Endothelial cell of hepatic sinusoid (primary cell): Measurements from ENCODE around the gene MINDY4.

ENCODE experiments used
- in situ Hi-C: cut with HindIII; loops from 2 replicates; pipeline ENCODE4 v1.10.0; 2017; ENCODE audit warnings: low sequenced_read_pairs

MINDY4 gene

DNA sequence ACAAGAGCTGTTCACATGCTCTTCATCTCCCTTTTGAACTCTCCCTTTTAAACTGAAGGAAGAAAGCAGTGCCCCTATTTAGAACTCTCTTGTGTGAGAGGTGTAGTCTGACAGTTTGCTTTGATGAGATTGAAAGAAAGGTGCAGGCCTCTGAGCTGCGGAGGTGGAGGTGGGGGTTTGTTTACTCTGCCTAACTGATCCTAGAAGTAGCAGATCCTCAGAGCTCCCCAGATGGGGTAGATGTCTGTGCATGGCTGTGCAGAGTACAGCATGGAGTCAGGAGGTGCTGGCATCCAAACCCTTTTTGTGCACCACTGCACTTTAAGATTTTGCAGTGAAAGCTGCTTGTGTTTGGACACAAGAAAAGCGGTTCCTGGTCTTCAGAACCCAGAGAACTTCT lies 58.3 kb downstream of the MINDY4 start:
- in situ Hi-C loops = no loop called here

DNA sequence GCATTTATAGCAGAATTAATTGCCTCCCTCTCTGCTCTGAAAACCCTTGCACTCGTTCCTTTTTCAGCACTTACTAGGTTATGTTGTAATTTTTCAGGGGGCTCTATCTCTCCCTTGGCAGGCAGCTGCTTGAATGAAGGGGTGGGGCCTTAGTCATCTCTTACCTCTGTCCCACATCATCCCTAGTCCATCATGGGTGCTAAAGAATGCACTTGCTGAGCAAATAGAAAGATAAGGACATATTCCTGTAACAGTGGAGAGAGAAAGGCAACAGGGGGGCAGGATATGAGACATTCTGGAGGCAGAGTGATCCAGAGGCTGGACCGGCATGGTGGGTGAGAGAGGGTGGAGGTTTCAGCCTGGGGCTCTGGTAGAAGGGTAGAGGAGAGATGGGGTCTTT lies 60.0 kb downstream of the MINDY4 start:
- in situ Hi-C loops = loop anchor here (5.0 kb wide), 1 partner anchor 34 kb away; no protein-coding TSS in a partner anchor

DNA sequence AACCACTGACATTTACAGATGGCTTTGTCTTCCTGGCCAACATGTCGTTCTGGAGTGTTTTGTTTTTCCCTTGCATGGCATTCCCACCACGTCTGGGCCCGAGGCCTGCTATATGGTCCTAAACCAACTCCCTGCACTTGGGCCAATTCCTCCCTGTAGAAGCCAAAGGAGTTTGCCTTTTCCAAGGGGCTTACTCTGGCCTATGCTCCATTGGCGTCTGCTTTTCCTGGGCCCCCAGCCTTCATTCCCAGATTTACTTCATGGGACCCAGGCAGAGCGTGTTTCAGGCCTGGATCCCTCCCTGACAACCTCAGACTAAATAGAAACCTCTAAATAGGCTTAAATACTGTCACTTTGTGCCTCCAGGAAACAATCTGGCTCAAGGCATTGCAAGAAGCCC lies 60.7 kb downstream of the MINDY4 start:
- in situ Hi-C loops = loop anchor here (5.0 kb wide), 1 partner anchor 35 kb away; no protein-coding TSS in a partner anchor

DNA sequence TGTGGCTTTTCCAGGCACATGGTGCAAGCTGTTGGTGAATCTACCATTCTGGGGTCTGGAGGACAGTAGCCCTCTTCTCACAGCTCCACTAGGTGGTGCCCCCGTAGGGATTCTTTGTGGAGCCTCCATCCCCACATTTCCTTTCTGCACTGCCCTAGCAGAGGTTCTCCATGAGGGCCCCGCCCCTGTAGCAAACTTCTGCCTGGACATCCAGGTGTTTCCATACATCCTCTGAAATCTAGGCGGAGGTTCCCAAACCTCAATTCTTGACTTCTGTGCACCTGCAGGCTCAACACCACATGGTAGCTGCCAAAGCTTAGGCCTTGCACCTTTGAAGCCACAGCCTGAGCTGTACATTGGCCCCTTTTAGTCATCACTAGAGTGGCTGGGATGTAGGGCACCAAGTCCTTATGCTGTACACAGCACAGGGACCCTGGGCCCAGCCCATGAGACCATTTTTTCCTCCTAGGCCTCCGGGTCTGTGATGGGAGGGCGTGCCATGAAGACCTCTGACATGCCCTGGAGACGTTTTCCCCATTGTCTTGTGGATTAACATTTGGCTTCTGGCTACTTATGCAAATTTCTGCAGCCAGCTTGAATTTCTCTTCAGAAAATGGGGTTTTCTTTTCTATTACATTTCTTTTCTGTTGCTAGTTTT lies 62.9 kb downstream of the MINDY4 start:
- in situ Hi-C loops = loop anchor here (5.0 kb wide), 1 partner anchor 37 kb away; no protein-coding TSS in a partner anchor

DNA sequence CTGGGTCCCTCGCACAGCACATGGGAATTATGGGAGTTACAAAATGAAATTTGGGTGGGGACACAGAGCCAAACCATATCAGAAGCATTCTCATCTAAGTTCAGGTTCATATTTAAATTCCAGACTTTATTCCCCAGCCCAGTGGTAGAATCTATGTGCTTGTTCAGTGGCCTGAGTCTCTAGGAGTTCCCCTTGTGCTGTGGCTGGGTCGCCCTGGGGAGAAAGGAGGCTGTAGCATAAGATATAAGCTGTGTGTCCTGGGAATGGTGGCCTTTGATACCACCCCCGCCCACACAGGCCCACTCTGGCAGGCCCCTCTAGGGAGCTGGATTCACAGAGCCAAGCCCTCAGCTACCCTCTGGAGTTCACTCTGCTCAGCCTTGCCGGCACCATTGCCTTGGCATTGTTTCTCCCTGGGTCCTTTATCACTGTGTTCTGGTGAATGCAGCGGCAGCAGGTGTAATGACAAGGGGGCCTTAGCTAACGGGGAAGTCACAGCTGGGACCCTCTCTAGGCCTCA lies 64.2 kb downstream of the MINDY4 start:
- in situ Hi-C loops = no loop called here

DNA sequence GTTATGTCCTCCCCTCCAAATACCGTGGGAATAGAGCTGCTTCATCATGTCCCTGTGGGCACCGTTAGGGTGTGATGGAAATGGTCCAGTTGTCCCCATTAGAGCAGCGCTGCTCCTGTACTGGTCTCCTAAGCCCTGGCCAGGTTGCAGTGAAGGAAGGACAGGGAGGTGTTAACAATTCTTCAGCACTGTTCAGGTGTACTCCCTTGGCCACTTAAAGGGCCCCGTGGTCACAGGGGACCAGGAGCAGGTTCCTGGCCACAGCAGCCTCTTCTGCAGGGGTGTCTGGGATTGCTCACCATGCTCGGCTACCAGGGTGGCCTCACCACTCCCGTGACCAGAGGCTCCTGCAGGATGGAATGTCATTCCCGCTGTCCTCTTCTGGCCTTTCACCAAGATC lies 65.8 kb downstream of the MINDY4 start:
- in situ Hi-C loops = no loop called here

DNA sequence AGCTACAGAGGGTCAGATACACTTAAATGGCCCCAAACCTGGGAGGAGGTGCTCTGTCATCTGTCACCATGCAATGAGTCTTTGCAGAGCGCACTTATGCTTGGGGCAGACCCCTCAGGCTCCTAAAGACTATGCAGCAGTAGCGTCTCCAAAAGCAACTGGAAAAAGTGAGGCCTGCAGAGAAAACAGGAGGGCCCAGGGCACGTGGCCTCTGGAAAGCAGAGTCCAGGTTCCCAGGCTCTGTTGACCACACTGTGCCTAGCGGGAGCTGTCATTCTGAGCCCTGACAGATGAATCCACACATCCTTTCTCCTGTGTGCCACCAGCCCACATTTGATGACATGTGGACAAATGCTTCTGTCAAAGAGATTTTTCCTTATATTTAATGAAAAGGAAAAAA lies 66.4 kb downstream of the MINDY4 start:
- in situ Hi-C loops = no loop called here

DNA sequence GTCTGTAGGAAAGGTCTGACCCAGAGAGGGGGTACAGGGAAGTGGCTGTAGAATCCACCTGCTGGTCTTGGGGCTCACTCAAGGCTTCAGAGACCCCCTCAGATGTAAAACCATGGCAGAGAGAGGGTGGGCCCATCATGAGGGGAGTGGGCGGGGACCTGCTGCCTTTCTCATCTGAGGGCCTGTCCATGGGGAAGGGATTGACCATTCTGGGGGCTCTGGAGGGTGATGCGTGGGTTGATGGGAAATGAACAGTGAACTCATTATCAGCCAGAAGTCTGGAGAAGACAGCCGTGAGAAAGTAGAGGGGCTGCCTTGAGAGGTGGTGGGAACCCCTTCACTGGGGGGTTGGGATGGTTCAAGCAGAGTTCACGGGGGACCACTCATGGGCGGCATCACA lies 66.8 kb downstream of the MINDY4 start:
- in situ Hi-C loops = no loop called here

DNA sequence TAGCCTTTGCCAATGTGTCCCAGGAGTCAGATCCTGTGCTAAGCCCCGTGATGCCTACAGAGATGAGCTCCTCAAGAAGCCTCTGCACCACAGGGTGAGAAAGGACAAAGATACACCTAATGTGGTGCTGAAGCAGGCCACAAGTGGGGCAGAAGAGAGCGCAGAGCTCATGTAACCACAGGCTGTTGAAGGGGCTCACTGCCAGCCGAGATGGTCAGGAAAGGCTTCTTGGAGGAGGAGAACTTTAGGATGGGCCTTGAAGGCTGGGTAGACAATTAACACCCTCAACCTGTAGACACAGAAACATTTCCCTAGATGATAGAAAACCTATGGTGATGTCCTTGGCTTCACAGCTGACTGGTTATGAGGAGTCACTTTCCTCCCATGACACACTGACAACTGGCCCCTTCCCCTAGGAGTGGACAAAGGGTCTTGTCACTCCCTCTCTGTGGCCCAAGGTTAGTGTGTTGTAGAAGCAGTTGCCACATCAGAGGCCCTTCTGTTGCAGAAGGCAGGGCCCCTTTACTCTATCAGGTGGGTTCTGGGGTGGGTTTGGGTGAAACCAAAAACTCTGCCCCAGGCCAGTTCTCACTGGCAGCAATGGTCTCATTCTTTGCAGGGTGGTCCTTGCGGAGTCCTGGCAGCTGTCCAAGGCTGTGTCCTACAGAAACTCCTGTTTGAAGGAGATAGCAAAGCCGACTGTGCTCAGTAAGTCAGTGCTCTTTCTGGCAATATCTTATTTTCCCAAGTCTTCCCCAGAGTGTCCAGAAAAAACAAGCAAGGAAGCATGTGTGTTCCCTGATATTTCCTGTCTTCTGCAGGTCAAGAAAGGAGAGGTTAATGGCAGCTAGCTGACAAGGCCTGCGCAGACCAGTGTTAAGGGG lies 69.2 kb downstream of the MINDY4 start:
- in situ Hi-C loops = no loop called here

DNA sequence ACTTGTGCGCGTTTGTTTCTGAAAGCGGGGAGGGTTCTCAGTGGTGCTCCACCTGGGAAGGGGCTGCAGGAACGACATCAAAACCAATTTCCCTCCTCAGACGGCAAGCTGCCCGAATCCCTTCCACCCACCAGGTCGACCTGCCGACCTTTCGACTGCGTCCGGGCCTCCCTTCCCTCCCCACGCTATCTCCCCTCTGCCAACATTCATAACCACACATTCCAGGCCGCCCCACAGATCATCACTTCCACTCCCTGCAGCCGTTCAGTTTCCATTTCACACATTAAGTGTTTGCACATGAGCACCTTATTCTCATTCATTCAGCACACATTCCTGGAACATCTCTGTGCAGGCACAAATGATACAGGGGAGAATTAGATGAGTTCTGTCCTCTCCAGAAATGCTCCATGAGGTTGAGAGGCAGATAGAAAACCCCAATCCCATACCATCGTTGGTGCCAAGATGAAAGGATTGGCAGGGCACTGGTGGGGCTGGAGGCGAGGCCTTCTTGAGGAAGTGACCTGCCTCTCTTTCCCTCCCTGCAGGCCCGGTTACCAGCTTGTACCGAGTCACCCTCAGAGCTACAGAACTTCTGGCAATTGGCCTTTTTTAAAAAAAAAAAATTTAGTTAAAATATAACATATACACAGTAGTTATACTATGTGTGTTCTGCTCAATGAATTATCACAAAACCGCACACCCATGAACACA lies 70.0 kb downstream of the MINDY4 start:
- in situ Hi-C loops = no loop called here

DNA sequence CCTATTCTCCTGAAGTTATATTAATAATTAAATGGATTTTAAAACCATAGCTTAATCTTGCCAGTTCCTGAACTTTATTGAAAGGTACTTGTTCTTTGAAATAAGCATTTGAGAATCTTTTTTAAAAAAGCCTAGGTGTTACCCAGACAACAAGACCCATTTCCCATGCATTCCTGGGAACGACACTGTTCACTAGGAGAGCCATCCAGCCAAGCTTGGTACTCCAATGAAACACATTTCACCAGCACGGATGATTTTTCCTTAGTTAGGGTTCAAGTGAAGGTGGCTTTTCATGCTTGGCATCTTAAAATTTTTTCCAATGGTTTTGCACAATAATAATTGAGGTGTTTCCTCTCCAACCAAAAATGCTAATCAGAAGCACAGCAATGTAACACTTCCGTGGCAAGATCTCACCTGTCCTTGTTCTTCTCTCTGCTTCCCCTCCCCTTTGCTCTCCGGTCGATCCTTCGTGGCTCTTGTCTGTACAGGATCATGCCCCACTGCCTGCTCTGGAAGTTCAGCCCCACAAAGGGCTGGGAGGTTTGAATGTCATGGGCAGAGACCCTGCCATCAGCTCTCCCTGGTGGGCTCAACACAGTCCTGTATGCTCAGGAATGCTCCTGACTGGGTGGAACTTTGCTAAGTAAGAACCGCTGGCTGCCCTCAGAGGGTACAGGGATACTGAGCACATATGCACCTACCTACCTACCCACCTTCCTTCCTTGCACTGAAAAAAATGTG lies 70.8 kb downstream of the MINDY4 start:
- in situ Hi-C loops = no loop called here

DNA sequence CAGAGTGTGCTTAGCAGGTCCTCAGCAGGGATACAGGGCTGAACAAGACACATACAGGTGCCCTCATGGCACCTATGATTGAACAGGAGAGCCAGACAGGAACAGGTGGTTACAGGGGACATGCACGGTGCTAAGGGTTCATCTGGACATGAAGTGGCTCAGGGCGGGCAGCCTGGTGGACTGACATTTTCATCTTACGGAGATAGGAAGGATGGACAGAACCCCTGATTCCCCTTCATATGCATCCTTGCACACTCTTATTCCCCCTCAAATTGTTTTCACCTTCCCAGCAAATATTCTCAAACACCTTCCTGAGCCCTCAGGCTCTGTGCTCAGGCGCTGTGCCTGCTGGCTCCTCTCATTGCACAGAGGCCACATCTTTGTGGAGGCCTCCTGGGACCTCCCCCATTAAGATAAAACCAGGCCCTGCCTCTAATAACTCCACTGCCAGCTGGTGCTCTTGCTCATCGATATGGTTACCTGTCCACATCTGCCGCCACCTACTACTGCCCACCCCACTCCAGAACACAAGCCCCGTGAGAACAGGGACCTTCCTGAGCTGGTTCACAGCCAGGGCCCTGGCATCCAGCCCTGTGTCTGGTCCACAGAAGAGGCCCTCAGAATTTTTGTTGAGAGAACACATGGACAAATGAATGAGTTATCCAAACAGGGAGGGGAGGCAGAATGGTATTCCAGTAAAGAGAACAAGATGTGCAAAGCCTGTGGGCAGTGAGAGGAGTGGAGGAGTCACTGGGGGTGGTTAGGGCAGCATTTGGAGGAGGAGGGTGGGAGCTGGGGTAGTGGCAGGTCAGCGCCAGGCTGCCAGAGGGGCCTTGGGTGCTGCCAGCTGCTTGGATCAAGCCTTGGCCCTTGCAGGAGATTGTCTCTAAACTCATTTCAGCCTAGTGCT lies 71.6 kb downstream of the MINDY4 start:
- in situ Hi-C loops = no loop called here

DNA sequence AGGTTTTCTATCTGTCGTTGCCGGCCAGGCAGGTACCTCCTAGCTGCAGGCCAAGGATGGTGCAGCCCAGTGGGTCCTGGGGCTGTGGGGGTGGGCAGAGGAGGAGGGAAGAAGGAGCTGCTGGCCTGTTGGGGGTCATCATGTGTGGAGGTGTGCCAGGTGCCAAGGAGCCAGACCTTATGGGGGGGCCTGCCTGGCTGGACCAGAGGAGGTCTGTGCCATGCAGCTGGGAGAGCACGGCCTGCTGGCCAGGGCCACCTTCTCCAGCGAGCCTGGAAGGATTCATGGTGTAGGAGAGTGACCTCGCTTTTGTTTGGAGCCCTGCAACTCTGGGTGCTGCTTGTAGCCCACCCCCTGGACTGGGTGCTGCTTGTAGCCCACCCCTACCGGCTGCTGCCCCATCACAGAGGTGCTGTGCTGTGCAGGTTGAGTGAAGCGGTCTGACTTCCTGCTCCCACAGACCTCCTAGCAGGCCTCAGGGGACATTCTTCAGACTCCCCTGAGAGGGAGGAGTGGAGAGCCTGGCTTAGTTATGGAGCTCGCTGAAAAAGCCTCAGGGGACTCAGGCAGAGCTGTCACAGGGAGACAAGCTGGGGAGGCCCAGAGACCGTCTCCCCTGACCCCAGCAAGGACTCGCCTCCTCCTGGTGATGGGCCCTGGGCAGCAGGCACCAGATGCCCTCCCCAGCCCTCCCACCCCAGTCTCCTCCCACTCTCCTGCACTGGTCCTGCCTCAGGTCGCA lies 72.7 kb downstream of the MINDY4 start:
- in situ Hi-C loops = no loop called here

DNA sequence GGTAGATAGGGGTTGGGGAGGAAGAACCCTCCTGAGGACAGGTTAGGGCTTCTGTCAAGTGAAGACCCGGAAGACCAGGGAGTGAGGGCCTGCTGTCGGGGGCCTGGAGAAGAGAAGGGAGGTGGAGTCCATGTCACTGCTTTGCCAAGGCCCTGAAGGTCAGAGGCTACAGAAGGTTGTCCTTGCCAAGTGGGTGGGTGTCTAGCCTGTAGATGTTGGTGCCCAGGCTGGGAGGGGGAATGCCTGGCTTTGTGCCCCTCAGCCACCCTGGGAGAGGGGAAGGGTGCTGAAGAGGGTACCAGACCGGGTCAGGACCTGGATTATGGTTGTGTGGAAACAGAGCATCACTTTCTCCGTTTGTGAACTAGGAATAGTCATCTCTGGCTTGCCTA lies 73.3 kb downstream of the MINDY4 start:
- in situ Hi-C loops = no loop called here

DNA sequence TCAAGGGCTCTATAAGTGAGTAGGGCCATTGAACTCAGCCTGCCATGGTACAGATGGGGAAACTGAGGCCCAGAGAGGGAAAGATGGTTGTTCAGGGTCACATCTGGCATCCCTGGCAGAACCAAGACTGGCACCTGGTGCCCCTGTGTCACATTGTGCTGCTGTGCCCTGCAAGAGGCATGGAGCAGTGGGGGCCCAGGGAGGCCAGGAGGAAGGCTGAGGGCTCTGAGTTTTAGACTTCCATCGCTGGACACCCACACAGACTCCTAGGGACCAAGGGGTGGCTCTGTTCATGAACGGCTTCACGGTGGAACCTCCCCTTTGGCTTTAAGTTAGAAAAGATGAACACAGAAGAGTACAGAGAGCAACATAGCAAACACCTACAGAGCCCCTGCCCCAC lies 73.7 kb downstream of the MINDY4 start:
- in situ Hi-C loops = no loop called here

DNA sequence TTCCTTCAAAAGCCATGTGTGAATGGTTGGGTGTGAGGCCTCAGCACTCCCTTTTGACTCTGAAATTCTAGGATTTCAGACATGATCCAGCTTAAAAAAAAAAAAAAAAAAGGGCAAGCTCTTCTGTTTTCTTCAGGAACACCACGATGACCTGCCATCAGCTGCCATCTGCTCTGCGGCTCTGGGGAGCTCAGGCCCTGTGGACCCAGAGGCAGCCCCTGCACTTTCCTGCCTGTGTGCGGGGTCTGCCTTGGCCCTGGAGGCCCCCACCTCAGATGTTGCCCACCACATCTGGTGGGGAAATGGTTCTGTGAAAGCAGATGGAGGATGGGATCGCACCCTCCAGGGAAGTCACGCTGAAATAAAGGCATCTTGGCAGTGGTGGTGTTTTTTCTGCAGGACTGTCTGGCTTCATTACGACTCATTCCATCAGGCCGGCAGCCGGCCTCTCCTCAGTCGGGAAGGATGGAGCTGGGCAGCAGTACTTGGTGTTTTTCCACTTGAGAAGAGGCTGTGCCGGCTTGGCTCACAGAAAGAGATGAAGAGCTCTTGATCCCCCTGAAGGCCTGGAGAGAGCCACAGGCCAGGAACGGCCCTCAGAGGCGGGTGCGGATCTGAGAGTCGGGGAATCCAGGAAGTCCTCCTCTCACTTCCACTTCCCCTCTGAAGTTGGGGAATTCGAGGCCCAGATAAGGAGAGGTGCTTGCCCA lies 74.4 kb downstream of the MINDY4 start:
- in situ Hi-C loops = no loop called here

DNA sequence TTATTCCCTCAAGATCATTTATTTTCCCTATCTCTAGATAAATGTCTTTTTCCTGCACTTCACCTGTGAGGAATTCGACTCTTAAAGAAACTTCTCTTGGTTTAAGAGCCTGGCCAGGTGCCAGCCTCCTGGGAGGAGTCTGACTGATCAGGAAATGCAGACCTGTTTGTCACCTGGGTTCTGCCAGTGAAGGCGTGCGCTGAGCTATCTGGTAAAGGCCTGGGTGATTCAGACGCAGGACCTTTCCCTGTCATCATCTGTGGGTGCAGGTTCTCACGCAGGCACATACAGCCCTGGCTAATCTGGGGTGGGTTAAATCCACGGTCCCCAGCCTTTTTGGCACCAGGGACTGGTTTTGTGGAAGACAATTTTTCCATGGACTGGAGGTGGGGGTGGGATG lies 75.2 kb downstream of the MINDY4 start:
- in situ Hi-C loops = no loop called here

DNA sequence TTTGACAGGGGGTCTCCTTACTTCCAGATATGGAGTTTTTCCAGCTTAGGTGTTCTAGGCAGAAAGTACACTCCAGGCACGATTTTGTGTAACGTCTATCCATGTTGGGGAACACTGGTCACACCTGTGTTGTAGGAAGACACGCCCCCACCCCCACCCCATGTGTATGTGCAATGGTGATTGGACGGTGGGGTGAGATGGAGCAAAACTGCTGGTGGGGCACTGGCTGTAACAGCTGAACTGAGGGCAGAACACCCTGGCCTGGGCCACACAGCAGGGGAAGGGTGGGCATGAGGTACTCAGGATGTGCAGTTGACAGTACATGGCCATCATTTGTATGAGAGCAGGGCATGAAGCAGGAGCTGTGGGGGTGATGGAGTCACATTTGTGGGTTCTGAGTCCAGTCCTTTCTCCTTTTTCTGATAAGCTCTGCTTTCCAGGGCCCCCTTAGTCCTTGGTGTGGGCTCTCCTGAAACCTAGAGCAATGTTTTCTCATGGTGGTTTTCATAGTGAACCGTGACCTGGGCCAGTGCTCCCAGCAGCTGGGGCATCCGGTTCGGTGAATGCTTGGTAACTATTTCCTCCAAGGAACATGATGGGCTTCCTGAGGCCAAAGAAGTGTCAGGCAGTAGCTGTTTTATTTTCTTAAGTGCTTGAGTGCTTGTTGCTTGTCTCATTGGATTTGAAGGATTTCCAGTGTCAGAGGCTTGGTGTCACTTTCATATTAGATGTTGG lies 77.1 kb downstream of the MINDY4 start:
- in situ Hi-C loops = no loop called here
